Measurements from ENCODE around the gene L3MBTL3. TPM values are rescaled to one million over a fixed set of nuclear protein-coding genes. Genes with fewer than 3 reads are reported as not detected.

Gene L3MBTL3
- total RNA-seq, 1 experiment from 2014 or later = 13.7 TPM

GRCh38 chr6:130000526-130001421 is 17.6 kb upstream of the L3MBTL3 start:
- ChIA-PET CTCF (interaction anchor here (0.6 kb wide), 1 partner anchor 20 kb away, joined by 4 read pairs; no protein-coding TSS in a partner anchor), POLR2A (no interaction called here)
- peak; percentile 78 for ATAC-seq
- no peak for TF ChIP-seq PRRX2 (CRISPR knock-in tag; IDR thresholded peaks at IDR 0.05)
- TF ChIP-seq CREM (CRISPR knock-in tag; IDR thresholded peaks at IDR 0.05) = no peak
- no peak for TF ChIP-seq ZBTB21 (CRISPR knock-in tag; IDR thresholded peaks at IDR 0.05; ENCODE audit: borderline replicate concordance)
- TF ChIP-seq ZNF219 (CRISPR knock-in tag; IDR thresholded peaks at IDR 0.05; ENCODE audit: borderline replicate concordance) = no peak
- TF ChIP-seq ZNF263 (CRISPR knock-in tag; IDR thresholded peaks at IDR 0.05; ENCODE audit: low read depth) = no peak
- no peak for TF ChIP-seq EMX1 (CRISPR knock-in tag; IDR thresholded peaks at IDR 0.05)
- TF ChIP-seq TEAD1 (CRISPR knock-in tag; IDR thresholded peaks at IDR 0.05) = no peak
- no peak for TF ChIP-seq NR2C2 (CRISPR knock-in tag; IDR thresholded peaks at IDR 0.05)
- no peak for TF ChIP-seq IRF2 (CRISPR knock-in tag; IDR thresholded peaks at IDR 0.05; ENCODE audit: borderline replicate concordance, low read depth)
- TF ChIP-seq CBFB (CRISPR knock-in tag; IDR thresholded peaks at IDR 0.05; ENCODE audit: low read depth) = no peak
- TF ChIP-seq NFE2L1 (CRISPR knock-in tag; IDR thresholded peaks at IDR 0.05) = no peak
- TF ChIP-seq NFYB (CRISPR knock-in tag; conservative IDR thresholded peaks at IDR 0.05; ENCODE audit: low read depth) = no peak
- TF ChIP-seq, protein P1, sequence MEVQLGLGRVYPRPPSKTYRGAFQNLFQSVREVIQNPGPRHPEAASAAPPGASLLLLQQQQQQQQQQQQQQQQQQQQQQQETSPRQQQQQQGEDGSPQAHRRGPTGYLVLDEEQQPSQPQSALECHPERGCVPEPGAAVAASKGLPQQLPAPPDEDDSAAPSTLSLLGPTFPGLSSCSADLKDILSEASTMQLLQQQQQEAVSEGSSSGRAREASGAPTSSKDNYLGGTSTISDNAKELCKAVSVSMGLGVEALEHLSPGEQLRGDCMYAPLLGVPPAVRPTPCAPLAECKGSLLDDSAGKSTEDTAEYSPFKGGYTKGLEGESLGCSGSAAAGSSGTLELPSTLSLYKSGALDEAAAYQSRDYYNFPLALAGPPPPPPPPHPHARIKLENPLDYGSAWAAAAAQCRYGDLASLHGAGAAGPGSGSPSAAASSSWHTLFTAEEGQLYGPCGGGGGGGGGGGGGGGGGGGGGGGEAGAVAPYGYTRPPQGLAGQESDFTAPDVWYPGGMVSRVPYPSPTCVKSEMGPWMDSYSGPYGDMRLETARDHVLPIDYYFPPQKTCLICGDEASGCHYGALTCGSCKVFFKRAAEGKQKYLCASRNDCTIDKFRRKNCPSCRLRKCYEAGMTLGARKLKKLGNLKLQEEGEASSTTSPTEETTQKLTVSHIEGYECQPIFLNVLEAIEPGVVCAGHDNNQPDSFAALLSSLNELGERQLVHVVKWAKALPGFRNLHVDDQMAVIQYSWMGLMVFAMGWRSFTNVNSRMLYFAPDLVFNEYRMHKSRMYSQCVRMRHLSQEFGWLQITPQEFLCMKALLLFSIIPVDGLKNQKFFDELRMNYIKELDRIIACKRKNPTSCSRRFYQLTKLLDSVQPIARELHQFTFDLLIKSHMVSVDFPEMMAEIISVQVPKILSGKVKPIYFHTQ (CRISPR knock-in tag; IDR thresholded peaks at IDR 0.05) = no peak
- no peak for TF ChIP-seq USF2 (CRISPR knock-in tag; IDR thresholded peaks at IDR 0.05)
- TF ChIP-seq TEAD4 (CRISPR knock-in tag; IDR thresholded peaks at IDR 0.05) = no peak
- TF ChIP-seq, protein P2, sequence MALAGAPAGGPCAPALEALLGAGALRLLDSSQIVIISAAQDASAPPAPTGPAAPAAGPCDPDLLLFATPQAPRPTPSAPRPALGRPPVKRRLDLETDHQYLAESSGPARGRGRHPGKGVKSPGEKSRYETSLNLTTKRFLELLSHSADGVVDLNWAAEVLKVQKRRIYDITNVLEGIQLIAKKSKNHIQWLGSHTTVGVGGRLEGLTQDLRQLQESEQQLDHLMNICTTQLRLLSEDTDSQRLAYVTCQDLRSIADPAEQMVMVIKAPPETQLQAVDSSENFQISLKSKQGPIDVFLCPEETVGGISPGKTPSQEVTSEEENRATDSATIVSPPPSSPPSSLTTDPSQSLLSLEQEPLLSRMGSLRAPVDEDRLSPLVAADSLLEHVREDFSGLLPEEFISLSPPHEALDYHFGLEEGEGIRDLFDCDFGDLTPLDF (CRISPR knock-in tag; IDR thresholded peaks at IDR 0.05) = no peak
- TF ChIP-seq, protein P3, sequence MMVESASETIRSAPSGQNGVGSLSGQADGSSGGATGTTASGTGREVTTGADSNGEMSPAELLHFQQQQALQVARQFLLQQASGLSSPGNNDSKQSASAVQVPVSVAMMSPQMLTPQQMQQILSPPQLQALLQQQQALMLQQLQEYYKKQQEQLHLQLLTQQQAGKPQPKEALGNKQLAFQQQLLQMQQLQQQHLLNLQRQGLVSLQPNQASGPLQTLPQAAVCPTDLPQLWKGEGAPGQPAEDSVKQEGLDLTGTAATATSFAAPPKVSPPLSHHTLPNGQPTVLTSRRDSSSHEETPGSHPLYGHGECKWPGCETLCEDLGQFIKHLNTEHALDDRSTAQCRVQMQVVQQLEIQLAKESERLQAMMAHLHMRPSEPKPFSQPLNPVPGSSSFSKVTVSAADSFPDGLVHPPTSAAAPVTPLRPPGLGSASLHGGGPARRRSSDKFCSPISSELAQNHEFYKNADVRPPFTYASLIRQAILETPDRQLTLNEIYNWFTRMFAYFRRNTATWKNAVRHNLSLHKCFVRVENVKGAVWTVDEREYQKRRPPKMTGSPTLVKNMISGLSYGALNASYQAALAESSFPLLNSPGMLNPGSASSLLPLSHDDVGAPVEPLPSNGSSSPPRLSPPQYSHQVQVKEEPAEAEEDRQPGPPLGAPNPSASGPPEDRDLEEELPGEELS (CRISPR knock-in tag; IDR thresholded peaks at IDR 0.05) = no peak
- H3K36me3 Mint-ChIP-seq = no peaks in the 10 kb centered on the region
- peaks cover 7% of the 10 kb centered on the region; the same call in 1 of the 2 replicates for H3K9me3 Mint-ChIP-seq
- H3K4me1 Mint-ChIP-seq = peaks cover 21% of the 10 kb centered on the region
- no peaks in the 10 kb centered on the region for H3K27me3 Mint-ChIP-seq (ENCODE audit: low read depth)
- DNase-seq (ENCODE audit: low spot score) = no peak
- H3K27ac Mint-ChIP-seq = no peak overlapping the region
- H3K4me3 Mint-ChIP-seq = no peak overlapping the region

DNA sequence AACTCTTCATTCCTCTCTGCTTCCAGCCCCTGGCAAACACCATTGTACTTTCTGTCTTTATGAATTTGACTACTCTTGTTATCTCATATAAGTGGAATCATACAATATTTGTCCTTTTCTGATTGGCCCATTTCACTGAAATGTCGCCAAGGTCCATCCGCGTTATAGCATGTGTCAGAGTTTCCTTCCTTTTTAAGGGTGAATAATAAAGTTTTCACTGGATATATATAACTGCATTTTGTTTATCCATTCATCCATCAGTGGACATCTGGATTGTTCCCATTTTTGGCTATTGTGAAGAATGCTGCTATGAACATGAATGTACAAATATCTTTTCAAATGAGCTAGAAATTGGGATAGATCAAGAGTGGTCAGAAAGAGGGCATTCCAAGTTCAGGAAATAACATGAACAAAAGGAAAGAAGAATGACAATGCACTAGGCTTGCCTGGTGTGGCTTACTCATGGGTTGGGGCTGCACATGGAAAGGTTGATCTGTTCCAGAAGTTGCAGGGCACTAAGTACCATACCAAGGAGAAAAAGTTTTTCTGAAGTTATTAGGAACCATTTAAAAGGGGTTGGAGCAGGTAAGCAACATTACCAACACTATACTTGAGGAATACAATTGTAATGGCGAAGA is 10.0 kb upstream of the L3MBTL3 start:
- Mint-ChIP-seq H3K9me3 (peaks cover 17% of the 10 kb centered on the region), H3K4me1 (peaks cover 7% of the 10 kb centered on the region), H3K27me3 (ENCODE audit: low read depth) (no peaks in the 10 kb centered on the region), H3K27ac (no peak overlapping the region), H3K4me3 (no peak overlapping the region), H3K36me3 (no peaks in the 10 kb centered on the region; the same call in 1 of the 2 replicates)
- CTCF ChIA-PET = interaction anchor here (1.8 kb wide), 1 partner anchor 13 kb away, joined by 5 read pairs; no protein-coding TSS in a partner anchor
- POLR2A ChIA-PET = no interaction called here
- ATAC-seq (no peak), DNase-seq (ENCODE audit: low spot score) (no peak)
- TF ChIP-seq EMX1 (CRISPR knock-in tag; IDR thresholded peaks at IDR 0.05) (no peak), MAX (CRISPR knock-in tag; IDR thresholded peaks at IDR 0.05) (no peak), MYBL2 (CRISPR knock-in tag; IDR thresholded peaks at IDR 0.05) (no peak), ZBTB21 (CRISPR knock-in tag; IDR thresholded peaks at IDR 0.05; ENCODE audit: borderline replicate concordance) (no peak), FOXK1 (CRISPR knock-in tag; IDR thresholded peaks at IDR 0.05) (no peak), ZNF121 (CRISPR knock-in tag; IDR thresholded peaks at IDR 0.05) (no peak), STAT6 (CRISPR knock-in tag; conservative IDR thresholded peaks at IDR 0.05; ENCODE audit: low read depth) (no peak), FOXP1 (CRISPR knock-in tag; IDR thresholded peaks at IDR 0.05; ENCODE audit: borderline replicate concordance) (no peak), ESRRA (CRISPR knock-in tag; IDR thresholded peaks at IDR 0.05; ENCODE audit: borderline replicate concordance) (no peak), RORB (CRISPR knock-in tag; IDR thresholded peaks at IDR 0.05) (no peak)
